NCI-H82 (cell line): ENCODE data around the gene CH25H.
A peak's percentile ranks its signal among the peaks of the same experiment; 100 is the strongest.
"Not testable (repeated sequence)": the region's sequence is repeated elsewhere in the genome, so short reads cannot be mapped to it uniquely, and the experiment has no call there.

Source experiments
- DNase-seq: peaks from one replicate; lab custom pipeline; 2025; lab: John Stamatoyannopoulos, UW

The CH25H gene, protein sequence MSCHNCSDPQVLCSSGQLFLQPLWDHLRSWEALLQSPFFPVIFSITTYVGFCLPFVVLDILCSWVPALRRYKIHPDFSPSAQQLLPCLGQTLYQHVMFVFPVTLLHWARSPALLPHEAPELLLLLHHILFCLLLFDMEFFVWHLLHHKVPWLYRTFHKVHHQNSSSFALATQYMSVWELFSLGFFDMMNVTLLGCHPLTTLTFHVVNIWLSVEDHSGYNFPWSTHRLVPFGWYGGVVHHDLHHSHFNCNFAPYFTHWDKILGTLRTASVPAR

DNA sequence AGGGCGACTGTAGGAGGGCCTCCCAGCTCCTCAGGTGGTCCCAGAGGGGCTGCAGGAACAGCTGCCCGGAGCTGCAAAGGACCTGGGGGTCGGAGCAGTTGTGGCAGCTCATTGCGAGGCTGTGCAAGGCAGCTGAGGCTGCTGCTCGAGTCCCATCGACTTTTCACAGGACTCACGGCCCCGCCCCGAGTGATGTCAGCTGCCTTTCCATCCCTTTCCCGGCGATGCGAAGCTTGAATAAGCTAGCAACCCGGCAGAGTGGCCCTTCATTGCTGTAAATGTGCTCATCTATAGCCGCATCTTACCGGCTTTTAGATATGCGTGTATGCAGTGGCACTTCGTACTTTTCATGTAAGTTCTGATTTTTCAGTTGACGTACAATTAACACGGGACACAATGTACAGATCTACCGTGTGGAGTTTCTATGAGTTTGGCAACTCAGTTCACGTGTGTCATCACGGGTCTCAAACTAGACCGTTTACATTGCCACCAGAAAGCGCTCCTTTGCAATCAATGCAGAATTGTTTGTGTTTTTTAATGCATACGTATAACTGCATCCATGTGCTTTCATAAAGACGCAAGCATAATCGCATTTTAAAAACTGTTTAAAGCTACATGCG lies at the start of gene CH25H:
CH25H (minus strand) TSS at position 137 of the 620 bp plus-strand sequence; CDS start at position 112, 25 bp downstream.
- DNase-seq: peak; percentile 42

- DNase-seq: no peak
Measured at GRCh38 chr10:89256340-89256739, 49.2 kb upstream of the CH25H start.

DNA sequence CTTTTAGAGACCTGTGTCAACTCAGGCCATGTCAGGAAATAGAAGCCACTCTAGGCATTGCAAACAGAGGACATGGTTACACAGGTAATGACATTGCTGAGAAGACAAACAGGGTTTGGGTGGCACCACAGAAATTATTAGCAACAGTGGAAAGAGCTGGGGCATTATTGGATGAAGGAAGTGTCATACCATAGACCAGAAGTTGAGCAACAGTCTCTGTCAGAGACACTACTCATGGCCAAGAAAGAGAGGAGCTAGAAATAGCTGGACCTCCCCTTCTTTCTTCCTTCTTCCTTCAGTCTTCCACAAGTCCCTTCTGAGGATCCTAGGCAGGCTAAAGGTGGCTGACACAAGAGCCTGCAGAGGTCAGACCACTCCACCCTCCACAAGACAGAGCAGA lies 48.7 kb upstream of the CH25H start:
- no peak for DNase-seq

GRCh38 chr10:89255091-89255579 lies 48.0 kb upstream of the CH25H start:
- DNase-seq: not testable (repeated sequence)

- DNase-seq: no peak
Measured at GRCh38 chr10:89252225-89252585, 45.1 kb upstream of the CH25H start.

GRCh38 chr10:89251409-89252224 lies 44.5 kb upstream of the CH25H start, which contains the start of gene LIPA:
Gene LIPA (minus strand): TSS chr10:89251775. CDS start chr10:89247648, 4,127 bp downstream.
- DNase-seq: peak; percentile 96

DNA sequence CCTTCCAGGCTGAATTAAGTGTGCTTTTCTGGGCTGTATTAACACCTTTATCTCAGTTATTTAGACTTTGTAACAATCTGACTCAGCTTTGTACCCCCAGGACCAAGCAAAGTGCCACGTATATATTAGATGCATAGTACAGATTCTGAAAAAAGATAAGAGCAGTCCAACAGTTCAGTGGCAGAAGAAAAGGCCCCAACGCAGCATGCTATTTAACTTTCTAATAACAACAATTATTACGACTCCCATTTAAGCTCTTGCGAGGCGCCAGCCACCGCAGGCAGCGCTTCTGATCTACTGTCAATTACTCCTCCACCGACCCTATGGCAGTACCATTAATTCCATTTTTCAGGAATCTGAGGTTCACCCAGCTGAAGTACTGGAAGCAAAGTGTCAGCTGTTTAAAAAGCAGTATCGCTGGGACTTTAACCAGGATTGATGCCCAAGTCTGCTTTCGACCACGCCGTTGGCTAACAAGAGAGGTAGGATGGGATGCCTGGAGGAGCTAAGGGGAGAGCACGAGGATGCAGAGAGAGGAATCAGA lies 43.8 kb upstream of the CH25H start:
- DNase-seq: peak; percentile 16

- DNase-seq: no peak
Measured at GRCh38 chr10:89248990-89249389, 41.9 kb upstream of the CH25H start.

DNA sequence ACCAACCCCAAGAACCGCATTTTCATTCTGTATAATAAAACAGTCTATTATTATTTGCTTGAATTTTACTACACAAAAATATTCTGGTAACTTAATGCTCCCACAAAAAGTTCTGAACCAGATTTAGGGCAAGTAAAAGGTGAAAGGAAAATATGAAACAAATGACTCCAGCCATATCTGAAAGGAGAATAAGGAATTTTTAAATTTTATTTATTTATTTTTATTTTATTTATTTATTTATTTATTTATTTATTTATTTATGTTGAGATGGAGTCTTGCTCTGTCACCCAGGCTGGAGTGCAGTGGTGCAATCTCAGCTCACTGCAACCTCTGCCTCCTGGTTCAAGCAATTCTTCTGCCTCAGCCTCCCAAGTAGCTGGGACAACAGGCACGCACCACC lies 40.5 kb upstream of the CH25H start:
- DNase-seq: not testable (repeated sequence)

DNA sequence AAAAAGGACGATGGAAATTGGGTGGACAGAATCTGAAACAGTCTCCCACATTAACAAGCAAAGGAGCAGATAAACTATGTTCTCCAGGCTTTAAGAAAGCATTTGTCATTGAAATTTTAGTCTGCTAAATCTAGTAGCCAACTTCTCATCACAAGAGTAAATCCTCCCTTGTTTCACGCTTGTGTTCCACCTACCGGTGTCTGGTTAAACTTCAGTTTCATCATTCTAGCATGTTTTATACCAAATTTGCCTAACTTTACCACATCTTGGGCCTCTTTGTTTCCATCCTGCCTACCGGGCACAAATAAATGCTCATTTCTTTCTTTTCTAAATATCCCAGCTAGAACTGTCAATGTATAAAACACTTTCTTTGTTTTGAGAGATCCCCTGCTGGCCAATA lies 38.7 kb upstream of the CH25H start:
- DNase-seq: no peak

DNA sequence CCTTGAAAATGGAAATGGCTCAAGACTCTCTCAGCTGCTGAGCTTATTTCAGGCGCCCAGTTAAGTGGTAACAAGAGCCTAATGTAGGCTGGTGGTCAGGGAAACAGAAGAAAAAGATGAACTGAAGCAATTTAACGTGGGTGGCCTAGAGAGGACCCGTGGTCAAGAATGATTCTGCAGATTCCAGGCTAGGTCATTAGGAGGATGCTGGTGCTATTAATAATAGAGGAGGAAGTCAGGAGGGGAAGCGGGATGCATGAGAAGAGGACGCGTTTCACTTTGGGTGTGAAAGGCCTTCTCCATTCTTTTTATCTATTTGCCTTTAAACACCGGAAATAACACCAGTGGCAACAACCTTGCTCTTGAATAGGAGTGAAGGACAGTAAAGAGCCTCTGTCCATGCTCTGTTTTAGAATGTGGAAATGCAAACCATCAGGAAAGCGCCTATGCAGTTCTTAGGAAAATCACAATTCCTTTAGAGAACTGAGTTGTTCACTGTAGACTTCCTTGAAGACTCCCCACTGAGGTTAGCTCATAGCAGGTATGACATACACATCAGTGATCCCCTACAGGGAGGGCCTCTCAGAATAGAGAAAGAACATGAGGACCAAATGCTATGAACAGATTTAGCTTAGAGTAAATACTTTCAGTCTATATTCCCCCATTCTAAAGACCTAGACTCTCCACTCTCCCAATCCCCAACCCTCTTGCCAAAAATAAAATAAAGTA lies 35.9 kb upstream of the CH25H start:
- DNase-seq: no peak

- DNase-seq: peak; percentile 56
Measured at GRCh38 chr10:89242345-89242684, 35.2 kb upstream of the CH25H start.

DNA sequence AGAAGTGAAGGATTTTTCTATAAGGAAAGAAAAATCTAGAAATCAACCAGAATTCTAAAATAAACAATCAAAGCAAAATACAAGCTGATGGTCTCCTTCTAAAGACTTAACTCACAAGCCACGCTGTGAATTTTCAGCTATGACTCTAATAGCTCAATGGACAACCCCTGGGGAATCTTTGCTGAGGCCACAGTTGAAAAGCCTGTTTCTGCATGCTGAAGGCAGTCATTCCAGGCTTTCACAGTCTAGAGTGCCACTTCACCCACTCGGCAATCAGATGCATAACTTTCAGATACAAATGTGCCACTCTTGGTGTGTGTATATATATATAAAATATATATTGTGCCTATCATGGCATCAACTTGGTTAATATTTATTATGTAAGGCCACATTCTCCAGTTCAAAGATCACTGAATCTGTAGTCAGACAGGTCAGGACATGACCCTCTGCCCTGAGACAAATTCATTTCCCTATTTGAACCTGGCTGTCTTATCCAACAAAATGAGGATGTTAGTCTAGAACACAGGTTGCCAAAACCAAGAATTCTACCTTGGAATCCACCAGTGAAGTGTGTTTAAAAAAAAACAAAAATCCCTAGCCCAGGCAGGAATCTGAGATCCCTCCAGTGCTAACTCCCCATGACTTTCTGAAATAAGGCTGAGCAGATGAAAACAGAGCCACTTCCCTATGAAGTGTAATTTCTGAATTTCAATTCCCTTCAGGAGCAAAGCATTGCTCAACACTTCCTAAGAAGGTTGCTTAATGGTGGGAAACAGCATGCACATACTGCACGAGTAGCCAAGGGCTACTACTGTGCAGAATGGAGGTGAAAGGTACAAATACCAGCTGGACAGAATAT lies 34.6 kb upstream of the CH25H start:
- DNase-seq: no peak

- peak; percentile 1 for DNase-seq
Measured at GRCh38 chr10:89241026-89241425, 33.9 kb upstream of the CH25H start.

- no peak for DNase-seq
Measured at GRCh38 chr10:89240519-89240918, 33.4 kb upstream of the CH25H start.

- DNase-seq: peak; percentile 1
Measured at GRCh38 chr10:89238956-89239644, 32.0 kb upstream of the CH25H start.

DNA sequence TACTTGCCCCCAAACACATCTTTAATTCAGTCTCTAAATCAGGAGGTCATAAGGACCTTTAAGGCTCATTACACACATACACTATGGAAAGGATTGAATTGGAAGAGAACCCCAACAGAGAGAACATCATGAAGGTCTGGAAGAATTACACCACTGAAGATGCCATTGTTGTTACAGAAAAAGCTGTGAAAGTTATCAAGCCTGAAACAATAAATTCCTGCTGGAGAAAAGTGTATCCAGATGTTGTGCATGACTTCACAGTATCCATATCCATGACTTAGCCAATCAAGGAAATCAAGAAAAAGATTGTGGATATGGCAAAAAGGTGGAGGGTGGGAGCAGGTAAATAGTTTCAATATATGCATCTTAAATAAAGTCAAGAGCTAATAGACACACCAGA lies 30.7 kb upstream of the CH25H start:
- no peak for DNase-seq

DNA sequence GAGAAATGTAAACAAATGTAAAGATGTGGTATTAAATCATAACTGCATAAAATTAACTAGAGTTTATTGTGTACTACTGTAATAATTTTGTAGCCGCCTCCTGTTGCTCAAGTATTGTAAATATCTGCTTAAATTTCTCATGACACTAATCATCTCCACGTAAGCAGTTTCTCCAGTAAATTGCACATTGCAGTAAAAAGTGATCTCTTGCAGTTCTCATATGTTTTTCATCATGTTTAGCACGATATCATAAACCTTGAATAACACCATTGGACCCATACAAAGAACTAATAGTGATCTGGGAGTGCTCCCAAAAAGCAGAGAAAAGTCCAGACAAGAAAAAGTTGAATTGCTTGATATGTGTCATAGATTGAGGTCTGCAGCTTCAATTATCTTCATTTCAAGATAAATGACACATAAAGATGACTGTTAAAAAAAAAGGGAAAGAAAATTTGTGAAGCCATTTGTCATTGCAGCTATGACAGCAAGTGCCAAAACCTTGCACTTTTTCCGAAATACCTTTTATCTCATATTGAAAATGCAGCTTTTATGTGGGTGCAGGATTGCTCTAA lies 29.2 kb upstream of the CH25H start:
- no peak for DNase-seq

DNA sequence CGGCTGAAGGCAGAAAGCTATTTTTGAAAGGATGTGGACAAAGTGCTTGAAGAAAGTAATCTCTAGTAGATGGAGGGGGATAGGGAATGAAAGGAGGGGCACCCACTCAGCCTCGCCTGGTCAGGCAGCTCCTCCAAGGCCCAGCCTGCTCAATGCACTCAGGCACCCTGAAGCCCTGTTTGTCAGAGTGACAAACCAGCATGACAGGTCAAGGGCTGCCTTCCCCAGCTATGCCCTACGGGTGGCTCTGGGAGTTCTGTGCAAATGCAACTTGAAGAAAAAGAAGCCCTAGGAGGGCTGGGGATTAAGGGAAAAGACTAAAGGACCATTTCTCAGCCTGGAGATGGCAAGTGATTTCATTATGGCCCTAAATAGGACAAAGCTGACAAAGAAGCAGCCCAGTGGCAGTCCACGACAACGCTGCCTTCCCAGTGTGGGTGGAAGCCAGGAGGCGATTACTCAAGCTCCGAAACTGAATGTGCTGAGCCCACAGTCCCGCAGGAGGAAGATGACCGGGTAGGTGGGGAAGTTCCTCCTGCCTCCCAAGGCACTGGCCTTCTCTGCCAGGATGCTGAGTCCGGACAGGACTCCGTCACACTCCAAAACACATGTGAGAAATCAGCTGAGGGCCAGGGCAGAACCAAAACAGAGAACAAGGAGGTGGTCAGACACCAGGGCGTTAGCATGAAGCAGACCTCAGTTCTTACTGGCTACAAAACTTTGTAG lies 28.1 kb upstream of the CH25H start:
- no peak for DNase-seq
